GM18519 (cell line): ENCODE data around the gene AUTS2.

Experiments used
- ATAC-seq: cut with Tn5 transposase; IDR thresholded peaks from one replicate; pipeline ENCODE4 v1.9.1; 2021; ENCODE audit warnings: mild to moderate bottlenecking, moderate library complexity; ENCODE audit not compliant: unreplicated experiment, low FRiP score

The AUTS2 gene

DNA sequence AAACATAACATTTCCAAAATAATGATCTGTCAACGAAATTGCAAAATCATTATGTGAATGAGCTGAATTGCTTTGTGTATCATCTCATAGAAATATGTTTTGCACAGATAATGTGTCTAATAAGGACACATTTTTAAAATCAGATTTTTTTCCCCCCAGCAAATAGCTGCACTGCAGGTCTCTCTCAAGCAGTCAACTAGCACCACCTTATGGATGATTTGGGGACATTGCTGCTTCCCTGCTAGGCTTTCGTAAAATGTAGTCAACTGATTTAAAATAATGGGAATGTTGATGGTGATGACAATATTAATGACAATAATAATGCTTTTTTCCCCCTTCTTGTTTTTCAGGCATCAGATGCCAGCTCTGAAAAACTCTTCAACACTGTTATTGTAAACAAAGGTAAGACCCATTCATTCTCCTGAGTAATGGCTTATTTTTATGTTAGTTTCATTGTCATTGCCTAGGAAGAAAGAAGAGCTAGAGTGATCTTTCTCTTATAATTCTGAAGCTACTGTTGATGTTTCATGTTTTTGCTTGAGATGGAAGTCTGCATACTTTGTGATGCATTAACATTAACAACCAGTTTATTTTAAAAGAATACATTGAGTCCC, 1100.1 kb downstream of the AUTS2 start:
- no peak for ATAC-seq

DNA sequence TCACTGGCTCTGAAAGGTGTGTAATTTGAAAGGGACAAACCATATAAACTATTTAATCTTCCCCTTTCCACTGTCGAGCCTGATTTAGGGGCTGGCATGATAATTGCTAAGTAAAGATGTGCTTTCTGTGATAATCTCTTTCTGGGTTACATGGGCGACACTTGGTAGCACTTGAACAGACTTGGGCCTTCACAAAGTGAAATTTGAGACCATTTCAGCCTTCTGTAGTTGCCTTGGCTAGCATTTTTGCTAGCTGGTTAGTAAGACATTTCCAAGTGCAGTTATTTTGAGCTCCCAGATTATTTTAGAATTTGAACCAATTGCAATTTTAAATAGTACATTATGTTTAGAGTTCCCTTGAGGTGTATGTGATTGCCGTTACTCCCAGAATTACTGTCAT, 1101.0 kb downstream of the AUTS2 start:
- no peak for ATAC-seq

DNA sequence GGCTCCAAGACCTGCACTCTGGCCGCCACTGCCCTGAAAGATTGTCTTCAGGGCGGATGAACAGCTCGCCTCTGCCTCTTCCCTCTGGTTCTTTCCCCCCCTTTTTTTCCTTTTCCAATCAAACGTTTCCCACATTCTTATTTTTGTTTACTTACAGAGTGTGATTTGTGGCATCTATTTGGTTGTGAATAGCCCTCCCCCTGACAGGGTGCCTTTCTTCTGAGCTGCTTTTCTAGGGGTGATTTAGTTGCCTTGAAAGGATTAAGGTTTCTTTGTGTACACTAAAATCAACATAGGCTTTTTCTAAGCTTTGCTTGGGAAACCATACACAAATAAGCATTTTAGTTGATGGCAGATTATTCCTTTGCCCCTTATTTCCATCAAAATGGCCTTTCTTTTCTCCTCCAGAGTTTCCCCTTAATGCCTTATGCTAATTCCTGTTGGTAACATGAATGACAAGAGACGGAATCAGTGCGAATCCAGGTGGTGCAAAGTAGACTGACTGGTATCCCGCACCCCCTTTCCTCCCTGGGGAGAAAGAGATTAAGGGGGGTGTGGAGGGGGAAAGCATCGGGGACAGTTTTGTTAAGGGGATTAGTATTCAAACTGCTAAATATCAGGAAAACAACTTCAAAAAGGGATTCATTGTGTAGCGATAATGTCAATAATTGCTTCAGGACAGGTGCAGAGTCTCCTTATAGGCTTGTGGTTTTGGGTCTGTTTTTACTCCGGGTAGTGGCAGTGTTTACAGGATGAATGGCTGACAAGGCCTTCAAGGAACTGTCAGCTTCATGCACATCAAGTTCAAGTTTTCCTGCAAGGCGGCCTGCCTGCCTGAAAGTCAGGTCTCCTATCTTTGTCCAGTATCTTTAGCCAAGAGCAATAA, 1102.0 kb downstream of the AUTS2 start:
- ATAC-seq: no peak

DNA sequence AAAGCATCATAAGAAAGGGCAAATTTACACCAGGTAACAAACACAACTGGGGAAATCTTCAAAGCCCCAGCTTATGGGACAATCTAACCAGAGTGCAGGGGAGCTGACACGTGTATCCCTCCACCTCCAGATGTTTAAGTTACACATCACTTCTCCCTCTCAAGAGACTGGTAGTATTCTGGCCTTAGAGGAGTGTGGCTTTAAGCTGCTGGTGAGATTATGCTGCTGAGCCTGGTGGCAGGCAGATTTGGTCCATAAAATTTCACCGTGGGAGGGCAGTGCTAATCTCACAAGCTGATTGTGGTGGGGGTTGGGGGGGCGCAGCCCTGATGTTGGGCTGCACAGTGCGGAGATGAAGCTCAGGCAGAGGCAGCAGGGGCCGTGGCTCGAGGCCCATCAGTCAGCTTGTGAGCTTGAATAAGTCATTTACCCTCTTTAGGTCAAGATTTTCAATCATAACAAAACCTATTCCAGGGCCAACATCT, 1102.7 kb downstream of the AUTS2 start:
- ATAC-seq: no peak

DNA sequence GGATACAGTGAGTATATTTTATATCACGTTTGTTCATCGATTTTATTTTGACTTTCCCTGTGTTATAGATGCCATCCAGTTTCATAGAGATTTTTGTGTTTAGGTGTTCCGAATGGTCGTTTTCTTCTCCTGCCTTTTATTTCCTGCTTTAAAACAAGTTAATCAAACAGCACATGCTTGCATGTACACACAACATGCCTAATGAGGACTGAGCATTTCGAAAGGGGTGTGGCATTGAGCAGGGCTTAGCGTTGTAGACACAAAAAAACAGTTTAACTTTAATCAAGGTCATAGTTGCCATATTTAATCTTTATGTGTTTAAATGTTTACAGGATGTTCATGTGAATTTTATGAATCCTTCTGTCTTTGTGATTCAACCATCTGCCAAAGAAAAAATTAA, 1103.2 kb downstream of the AUTS2 start:
- ATAC-seq: no peak

DNA sequence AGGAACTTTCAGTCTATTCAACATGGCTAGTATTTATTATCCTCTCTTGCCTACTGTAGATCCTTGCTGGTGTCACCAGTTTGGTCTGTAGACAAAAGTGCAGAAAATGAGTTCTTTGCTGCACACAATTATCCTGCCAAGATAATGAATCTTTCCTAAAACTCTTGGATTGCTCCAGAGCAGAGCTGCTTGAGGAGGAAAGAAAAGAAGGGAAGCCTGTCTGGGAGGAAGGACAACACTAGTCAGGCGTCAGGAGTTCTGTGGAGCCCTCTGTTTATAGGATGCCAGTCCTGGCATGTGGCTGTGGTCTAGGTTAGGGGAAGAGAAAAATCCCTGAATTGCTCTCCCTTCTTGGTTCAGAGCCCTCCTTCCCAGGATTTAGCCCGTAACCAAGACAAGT, 1103.7 kb downstream of the AUTS2 start:
- ATAC-seq: no peak

DNA sequence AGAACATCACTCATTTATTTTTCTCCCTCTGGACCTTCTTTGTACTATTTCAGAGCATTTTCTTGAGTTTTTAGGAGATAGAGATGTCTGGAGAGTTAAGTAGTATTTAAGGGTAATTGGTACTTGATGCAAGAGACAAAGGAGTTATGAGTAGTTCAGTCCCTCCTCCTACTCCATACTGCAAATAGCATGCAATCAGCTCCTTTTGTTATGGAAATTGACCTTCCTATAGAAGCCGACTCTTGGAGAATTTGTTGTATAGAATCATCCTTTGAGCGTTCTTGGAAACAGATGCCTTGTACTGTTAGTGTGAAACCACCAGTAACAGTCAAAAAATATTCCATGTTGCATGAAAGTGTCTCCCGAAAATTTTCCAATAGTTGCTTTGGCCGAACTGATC, 1105.5 kb downstream of the AUTS2 start:
- no peak for ATAC-seq

DNA sequence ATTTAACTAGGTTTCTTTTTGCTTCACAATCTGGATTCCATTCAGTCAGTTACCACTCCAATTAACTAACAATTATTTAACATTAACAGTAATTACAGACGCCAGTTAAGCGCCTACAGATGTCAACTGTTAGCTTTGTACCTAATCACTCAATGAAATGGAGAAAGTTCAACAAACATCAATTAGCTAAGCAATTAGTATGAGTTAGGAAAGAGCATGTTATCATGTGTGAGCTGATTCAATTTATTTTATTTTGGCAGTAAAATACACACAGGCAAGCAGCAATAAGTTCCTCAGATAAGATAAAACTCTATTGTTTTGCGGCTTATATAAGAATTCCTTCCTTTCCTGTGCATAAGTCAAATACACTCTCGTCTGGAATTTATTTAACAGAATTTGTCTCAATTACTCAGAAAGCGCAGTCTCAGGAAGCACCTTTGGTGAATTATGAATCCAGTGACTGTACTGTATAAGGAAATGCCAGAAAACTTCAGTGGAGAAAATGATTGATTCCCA, 1106.6 kb downstream of the AUTS2 start:
- no peak for ATAC-seq

DNA sequence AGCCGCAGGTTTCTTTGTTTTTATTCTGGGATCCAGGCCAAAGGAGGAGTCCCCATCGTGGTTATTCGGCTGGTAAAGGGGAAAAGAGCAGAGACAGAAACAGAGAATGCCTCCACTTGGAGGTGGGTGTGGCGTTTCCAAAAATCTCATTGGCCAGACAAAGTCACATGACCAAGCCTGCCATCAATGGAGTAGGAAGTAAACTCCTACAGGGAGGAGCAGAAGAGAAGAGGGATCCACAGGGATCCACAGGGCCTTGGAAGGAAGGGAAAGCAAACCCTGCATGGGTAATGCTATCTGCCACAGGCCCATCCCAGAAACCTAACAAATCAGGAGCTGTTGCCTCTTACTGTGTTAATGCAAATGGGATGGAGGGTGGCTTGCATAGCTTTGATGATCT, 1107.9 kb downstream of the AUTS2 start:
- no peak for ATAC-seq

DNA sequence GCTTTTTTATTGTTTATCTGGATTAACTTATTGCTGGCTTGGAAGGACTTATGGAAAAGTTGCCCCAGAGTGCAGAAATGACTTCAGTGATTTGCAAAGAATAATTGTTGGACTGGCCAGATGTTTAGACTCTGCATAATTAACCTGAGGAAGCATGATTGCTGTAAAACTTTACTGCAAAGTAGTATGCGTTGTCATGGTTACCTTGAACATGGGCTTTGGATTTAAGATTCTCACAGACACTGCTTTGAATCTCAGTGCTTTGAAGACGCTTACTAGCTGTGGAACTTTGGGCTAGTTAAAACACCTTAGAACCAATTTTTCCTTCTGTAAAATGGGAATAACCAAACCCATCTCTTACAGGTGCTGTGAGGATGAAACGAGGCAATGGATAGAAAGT, 1108.4 kb downstream of the AUTS2 start:
- ATAC-seq: no peak

DNA sequence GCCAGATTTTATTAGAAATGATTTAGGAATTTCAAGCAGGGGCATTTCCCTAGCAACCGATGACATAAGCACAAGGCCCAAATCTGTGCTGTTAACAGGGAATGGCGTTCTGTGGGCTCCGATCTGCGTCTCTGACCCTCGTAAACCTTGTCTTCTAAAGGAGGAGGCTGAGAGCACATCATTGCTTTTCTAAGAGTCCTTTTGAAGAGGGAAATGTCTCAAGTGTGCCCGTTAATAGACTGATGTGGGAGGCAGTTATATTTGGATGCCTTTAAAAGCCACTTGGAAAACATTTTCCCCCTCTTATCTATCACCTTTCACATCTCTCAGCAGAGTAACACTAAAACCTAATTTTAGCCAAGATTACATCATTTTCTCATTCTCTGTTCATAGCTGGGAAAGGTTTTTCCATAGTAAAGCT, 1109.6 kb downstream of the AUTS2 start:
- no peak for ATAC-seq

DNA sequence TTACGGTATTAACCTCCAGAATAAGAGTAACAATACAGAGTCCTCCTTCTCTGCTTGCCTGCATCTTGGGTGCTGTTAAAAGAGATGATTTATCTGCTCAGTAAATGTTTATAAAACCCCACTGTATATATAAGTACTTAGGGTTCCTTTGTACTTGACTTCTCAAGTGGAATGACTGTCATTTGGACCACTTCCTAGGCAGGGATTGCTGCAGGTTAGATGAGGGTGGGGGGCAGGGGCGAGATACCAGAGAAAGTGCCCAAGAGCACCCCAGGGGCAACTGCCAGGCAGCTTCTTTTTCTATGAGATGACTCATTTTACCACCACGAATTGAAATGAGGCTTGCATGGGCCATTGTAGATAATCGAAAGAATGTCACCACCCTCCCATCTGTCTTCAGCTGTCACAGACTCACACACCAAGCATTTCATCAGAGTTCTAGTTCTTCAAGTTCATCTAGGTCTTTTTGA, 1111.8 kb downstream of the AUTS2 start:
- ATAC-seq: no peak

DNA sequence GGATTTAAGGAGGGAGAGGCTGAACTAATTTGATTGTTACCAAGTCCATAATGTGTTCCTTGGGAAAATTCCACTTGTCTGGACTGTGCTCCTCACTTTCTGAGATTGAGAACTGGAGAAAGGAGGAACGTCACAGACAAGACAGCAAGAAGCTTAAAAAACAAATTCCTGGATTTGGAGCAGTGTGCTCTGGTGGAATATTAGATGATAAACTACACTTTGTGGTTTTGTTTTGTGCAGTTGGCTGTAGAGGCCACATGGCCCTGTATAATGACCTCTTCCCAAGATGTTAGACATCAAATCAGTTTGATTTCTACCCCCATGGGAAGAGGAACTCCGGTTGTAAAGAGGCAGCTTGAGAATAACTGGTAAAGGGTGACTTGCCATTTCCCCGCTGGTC, 1112.4 kb downstream of the AUTS2 start:
- no peak for ATAC-seq

DNA sequence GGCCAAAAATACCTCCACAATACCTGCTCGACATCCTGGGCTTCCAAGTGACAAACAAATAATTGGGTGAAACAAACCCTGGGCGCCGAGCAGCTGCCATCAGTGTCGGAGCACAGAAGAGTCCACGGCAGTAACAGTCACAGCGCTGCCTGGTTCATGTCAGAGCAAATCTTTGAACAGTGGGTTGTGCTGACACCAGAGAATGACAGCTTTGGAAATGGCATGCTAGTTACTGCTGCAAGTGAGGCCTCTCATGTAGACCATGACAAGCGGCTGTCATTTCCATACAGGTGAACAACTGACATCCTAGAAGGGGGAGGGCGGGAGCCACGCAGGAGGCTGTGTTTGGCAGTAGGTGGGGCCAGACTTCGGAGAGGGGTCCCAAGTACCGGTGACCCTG, 1113.2 kb downstream of the AUTS2 start:
- ATAC-seq: no peak

DNA sequence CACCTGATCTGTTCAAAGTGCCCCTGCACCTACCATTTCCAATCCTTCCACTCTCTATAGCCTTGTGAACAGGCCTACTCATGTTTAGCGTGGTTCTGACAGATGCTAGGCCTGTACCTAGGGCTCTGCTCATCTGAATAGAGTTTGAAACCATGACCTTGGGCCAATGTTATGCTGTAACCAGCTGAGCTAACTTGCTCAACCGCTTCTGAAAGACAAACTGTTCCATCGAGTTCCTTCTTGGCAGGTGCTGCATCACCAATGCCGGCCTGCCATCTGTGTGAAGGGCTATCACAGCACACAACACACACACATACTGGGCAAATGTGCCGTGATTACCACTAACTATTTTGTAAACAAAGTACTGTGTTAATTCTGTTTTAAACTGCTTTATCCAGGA, 1114.7 kb downstream of the AUTS2 start:
- ATAC-seq: no peak

DNA sequence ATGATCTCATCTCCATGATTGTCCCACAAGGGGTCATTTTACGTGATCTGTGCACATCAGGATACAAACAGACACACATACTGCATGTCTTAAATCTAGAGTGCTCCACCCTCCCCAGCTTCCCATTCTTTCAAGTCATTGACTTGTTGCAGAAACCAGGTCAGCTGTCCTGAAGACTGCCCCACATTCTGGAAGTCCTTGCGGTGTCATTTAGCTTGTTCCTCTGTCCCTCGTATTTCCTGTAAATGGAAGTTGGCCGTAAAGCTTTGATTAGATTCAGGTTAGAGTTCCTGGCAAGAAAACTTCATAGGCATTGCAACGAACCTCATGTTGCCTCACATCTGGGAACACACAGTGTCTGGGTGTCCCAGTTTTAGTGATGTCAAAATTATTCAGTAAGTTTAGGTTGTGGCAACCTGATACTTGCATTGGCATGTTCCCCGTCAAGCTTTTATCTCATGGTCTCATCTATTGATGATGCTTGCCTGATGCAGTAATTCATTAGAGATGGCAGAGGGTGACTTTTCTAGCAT, 1116.3 kb downstream of the AUTS2 start:
- ATAC-seq: no peak

DNA sequence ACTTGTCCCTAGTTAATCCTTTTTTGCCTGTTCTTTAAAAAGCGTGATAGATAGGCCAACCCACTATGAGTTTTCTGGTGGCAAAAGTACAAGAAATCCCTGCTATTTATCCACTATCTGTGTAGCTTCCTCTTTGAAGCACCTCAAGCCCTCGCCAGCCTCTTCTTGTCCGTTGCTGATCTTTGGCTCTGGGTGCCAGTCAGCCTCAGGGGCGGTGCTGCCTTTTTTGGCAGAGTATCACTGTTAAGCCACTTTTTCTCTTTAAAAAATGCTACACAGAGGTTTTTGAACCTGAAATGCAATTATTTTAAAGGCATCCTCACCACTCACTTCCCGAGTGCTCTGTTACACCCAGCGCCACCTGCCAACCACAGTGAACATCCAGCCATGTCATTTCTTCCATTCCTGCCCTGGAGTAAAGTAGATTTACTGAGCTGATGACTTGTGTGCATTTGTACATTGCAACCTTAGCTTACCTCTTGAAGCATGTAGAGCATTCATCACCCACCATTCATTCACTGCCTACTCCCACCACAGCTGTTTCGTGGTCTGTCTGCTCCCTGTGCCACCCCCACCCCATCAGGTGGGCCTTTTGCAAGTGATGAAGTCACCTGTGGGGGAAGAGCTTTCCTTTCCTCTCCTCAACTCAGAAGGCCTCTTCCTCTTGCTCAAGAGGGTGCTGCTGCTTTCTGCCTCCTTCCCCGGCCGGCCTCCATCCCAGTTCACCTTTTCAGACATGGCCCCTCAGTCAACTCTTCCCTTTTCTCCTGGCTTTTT, 1119.5 kb downstream of the AUTS2 start:
- ATAC-seq: no peak

DNA sequence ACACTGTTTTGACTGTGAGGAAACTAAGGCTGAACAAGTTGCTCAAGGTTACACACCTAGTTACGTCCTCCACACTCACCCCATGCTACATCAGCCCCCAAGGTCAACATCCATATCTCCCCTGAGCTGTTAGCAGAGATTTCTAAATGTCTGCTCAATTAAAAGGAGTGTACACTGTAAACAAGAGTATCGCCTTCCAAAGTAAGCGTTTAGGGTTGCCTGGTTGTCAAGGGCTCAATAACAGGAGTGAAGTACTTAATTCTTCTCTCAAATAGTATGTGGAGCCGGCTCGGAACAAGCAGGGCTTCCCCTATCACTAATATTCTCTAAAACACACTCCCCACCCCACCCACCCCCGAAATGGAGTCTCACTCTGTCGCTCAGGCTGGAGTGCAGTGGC, 1120.8 kb downstream of the AUTS2 start:
- ATAC-seq: no peak

DNA sequence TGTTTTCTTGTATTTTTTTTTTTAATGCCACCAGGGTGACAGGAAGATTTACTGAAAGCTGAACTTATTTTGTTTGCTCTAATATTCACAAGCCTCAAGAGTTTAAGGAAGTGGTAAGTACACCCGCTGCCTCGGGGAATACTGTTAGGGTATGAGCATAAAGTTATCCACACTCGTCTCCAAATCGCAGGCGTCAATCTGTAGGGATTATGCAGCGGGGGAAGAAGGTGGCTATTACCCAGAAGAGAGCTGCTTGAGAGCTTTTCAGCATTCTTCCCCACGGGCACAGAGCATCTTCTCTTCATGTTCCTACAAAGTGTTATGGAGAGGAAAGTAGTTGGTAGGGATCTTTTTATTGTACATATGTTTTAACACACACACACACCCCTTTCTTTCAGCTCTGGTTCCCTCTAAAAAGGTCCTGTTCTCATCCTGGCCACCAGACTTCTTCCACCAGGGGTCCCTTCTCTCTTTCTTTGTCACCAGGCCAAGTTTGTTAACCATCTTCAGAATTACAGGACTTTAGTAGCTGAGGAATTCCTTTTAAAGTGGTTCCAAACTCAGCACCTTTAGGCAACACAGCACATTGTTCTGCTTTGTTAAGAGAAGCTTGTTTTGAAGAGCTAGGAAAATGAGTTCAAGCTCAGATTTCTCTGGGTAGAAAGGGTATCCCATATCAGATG, 1122.1 kb downstream of the AUTS2 start:
- no peak for ATAC-seq

DNA sequence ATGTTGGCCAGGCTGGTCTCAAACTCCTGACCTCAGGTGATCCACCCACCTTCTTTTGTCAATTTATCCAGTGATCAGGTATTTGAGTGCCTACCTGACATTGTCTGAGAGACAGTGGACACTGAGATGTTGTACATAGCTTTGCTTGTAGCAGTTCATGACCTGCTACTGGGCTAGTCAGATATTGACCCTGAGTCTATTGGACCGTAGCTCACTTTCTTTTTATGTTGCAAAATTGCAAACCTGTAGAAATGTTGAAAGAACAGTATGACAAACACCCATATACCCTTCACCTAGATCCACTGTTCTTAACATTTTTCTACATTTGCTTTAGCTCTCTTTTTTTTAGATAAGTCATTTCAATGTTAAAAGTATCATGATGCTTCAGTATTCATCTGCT, 1123.2 kb downstream of the AUTS2 start:
- ATAC-seq: no peak
